HEK293 (cell line): ENCODE data around the gene OLIG2.
A peak's percentile ranks its signal among the peaks of the same experiment; 100 is the strongest.

ENCODE experiments used
- CTCF ChIA-PET: fragments of 350-600 bp; formaldehyde crosslinking; extraction: SDS; loops from one replicate; lab custom pipeline; 2021; ENCODE audit warnings: antibody characterized with exemption; lab: Yijun Ruan, JAX
- POLR2A ChIA-PET: fragments of 300-600 bp; formaldehyde crosslinking; extraction: SDS; loops from one replicate; lab custom pipeline; 2020; ENCODE audit warnings: antibody characterized with exemption, inconsistent platforms; lab: Yijun Ruan, JAX
- H3K27ac ChIP-seq: fragments of 200-500 bp; sonication (Bioruptor generic); 2 replicates; pipeline ENCODE4 v1.5.1; 2014; ENCODE audit warnings: low read depth, low read length, control low read depth, inconsistent platforms; ENCODE audit errors: extremely low read depth
- H3K36me3 ChIP-seq, 2 experiments: fragments of 200-500 bp in 1 of 2; sonication (Bioruptor generic) in 1 of 2; 1 replicate in 1 of 2; 2 replicates in 1 of 2; pipeline ENCODE4 v1.5.1; 2014 to 2017; ENCODE audit warnings: inconsistent platforms in 2 of 2, low read length in 2 of 2; ENCODE audit not compliant: control insufficient read depth in 2 of 2, insufficient read depth in 1 of 2
- H3K4me1 ChIP-seq: fragments of 200-500 bp; sonication (Bioruptor generic); 2 replicates; pipeline ENCODE4 v1.5.1; 2014; ENCODE audit warnings: mild to moderate bottlenecking, low read length, inconsistent platforms; ENCODE audit not compliant: control insufficient read depth, insufficient read depth
- H3K4me3 ChIP-seq: 2 replicates; pipeline ENCODE4 v1.5.1; 2011; ENCODE audit warnings: low read depth, mild to moderate bottlenecking, control low read depth, low read length, moderate library complexity
- H3K9me3 ChIP-seq: fragments of 200-500 bp; sonication (Bioruptor generic); 2 replicates; pipeline ENCODE4 v1.5.1; 2014; ENCODE audit warnings: low read depth, low read length, inconsistent platforms; ENCODE audit not compliant: control insufficient read depth, insufficient read depth
- BCL11B ChIP-seq: fragments of 450-650 bp; formaldehyde crosslinking; IDR thresholded peaks from 2 replicates; pipeline ENCODE4 v1.5.1; 2016; ENCODE audit warnings: low read depth, missing biosample characterization, missing genetic modification characterization
- CTCF ChIP-seq: fragments of 450-650 bp; formaldehyde crosslinking; IDR thresholded peaks from 2 replicates; pipeline ENCODE4 v1.5.1; 2016; ENCODE audit warnings: missing biosample characterization, missing genetic modification characterization
- GFI1B ChIP-seq: fragments of 450-650 bp; formaldehyde crosslinking; IDR thresholded peaks from 2 replicates; pipeline ENCODE4 v1.5.1; 2016; ENCODE audit warnings: missing biosample characterization, missing genetic modification characterization
- GLI2 ChIP-seq: fragments of 450-650 bp; formaldehyde crosslinking; IDR thresholded peaks from 2 replicates; pipeline ENCODE4; 2017; ENCODE audit warnings: missing biosample characterization, missing genetic modification characterization, low read depth, borderline replicate concordance
- HIC1 ChIP-seq: fragments of 450-650 bp; formaldehyde crosslinking; IDR thresholded peaks from 2 replicates; pipeline ENCODE4 v1.5.1; 2016; ENCODE audit warnings: missing biosample characterization, missing genetic modification characterization
- HOXA7 ChIP-seq: sonication (generic); formaldehyde crosslinking; IDR thresholded peaks from 2 replicates; pipeline ENCODE4 v1.8.1; 2022; ENCODE audit warnings: missing genetic modification reagents, borderline replicate concordance
- PBX3 ChIP-seq: sonication (generic); formaldehyde crosslinking; IDR thresholded peaks from 2 replicates; pipeline ENCODE4 v1.8.1; 2022; ENCODE audit warnings: mild to moderate bottlenecking, moderate library complexity, missing genetic modification reagents
- PRDM1 ChIP-seq: fragments of 450-650 bp; formaldehyde crosslinking; IDR thresholded peaks from 2 replicates; pipeline ENCODE4; 2016; ENCODE audit warnings: missing biosample characterization, missing genetic modification characterization
- TCF7L2 ChIP-seq: IDR thresholded peaks from 2 replicates; pipeline ENCODE4 v1.6.1; 2011; ENCODE audit warnings: low read depth, mild to moderate bottlenecking, inconsistent platforms, low read length, moderate library complexity, borderline replicate concordance
- ZFP3 ChIP-seq: fragments of 450-650 bp; formaldehyde crosslinking; IDR thresholded peaks from 2 replicates; pipeline ENCODE4 v1.5.1; 2016; ENCODE audit warnings: low read depth, missing biosample characterization, missing genetic modification characterization
- ZNF132 ChIP-seq: fragments of 450-650 bp; formaldehyde crosslinking; IDR thresholded peaks from 2 replicates; pipeline ENCODE4 v1.5.1; 2017; ENCODE audit warnings: missing biosample characterization, missing genetic modification characterization, borderline replicate concordance
- ZNF157 ChIP-seq: fragments of 450-650 bp; formaldehyde crosslinking; IDR thresholded peaks from 2 replicates; pipeline ENCODE4 v1.5.1; 2016; ENCODE audit warnings: missing biosample characterization, missing genetic modification characterization
- ZNF174 ChIP-seq: fragments of 450-650 bp; formaldehyde crosslinking; IDR thresholded peaks from 2 replicates; pipeline ENCODE4 v1.5.0; 2017; ENCODE audit warnings: missing biosample characterization, mild to moderate bottlenecking, missing genetic modification characterization
- ZNF18 ChIP-seq: fragments of 450-650 bp; formaldehyde crosslinking; IDR thresholded peaks from 2 replicates; pipeline ENCODE4 v1.5.1; 2016; ENCODE audit warnings: missing biosample characterization, missing genetic modification characterization
- ZNF274 ChIP-seq, 2 experiments: fragments of 200-500 bp in 1 of 2; fragments of 450-650 bp in 1 of 2; sonication (Bioruptor generic) in 1 of 2; formaldehyde crosslinking in 1 of 2; IDR thresholded peaks; 2 replicates each; pipeline versions ENCODE4 v1.5.1 to v1.6.1; 2014 to 2016; ENCODE audit warnings: borderline replicate concordance in 1 of 2, inconsistent platforms in 1 of 2, low read length in 1 of 2, missing biosample characterization in 1 of 2, missing genetic modification characterization in 1 of 2
- ZNF350 ChIP-seq: fragments of 450-650 bp; formaldehyde crosslinking; IDR thresholded peaks from 2 replicates; pipeline ENCODE4 v1.5.0; 2017; ENCODE audit warnings: missing biosample characterization, mild to moderate bottlenecking, missing genetic modification characterization
- ZNF366 ChIP-seq: fragments of 450-650 bp; formaldehyde crosslinking; conservative IDR thresholded peaks from 2 replicates; pipeline ENCODE4 v1.5.1; 2016; ENCODE audit warnings: missing biosample characterization, missing genetic modification characterization
- ZNF48 ChIP-seq: fragments of 450-650 bp; formaldehyde crosslinking; IDR thresholded peaks from 2 replicates; pipeline ENCODE4 v1.5.1; 2016; ENCODE audit warnings: missing biosample characterization, missing genetic modification characterization
- ZNF560 ChIP-seq: fragments of 450-650 bp; formaldehyde crosslinking; IDR thresholded peaks from 2 replicates; pipeline ENCODE4 v1.5.1; 2017; ENCODE audit warnings: missing biosample characterization, missing genetic modification characterization, borderline replicate concordance
- ZNF776 ChIP-seq: fragments of 450-650 bp; formaldehyde crosslinking; IDR thresholded peaks from 2 replicates; pipeline ENCODE4 v1.5.0; 2017; ENCODE audit warnings: missing biosample characterization, missing genetic modification characterization, borderline replicate concordance
- ZSCAN23 ChIP-seq: fragments of 450-650 bp; formaldehyde crosslinking; IDR thresholded peaks from 2 replicates; pipeline ENCODE4 v1.5.1; 2016; ENCODE audit warnings: missing biosample characterization, missing genetic modification characterization

Gene OLIG2

GRCh38 chr21:32979598-32980268 lies 46.0 kb upstream of the OLIG2 start:
- no peaks in the 10 kb centered on the region for H3K9me3 ChIP-seq
- no peak overlapping the region for H3K27ac ChIP-seq
- POLR2A ChIA-PET: no interaction called here
- no peaks in the 10 kb centered on the region for H3K4me1 ChIP-seq
- no peaks in the 10 kb centered on the region for H3K36me3 ChIP-seq
- TF ChIP-seq ZNF18 (tag by site-specific recombination) (no peak), HOXA7 (no peak), PRDM1 (tag by site-specific recombination) (peak; percentile 88), ZNF366 (peak; percentile 97), TCF7L2 (no peak)
- TF ChIP-seq, all 188 proteins: peak for 2
- no peak overlapping the region for H3K4me3 ChIP-seq
- CTCF ChIA-PET: interaction anchor here (1.0 kb wide), 1 partner anchor 145 kb away, joined by 3 read pairs; no protein-coding TSS in a partner anchor

GRCh38 chr21:32981096-32981495 lies 44.6 kb upstream of the OLIG2 start:
- CTCF ChIA-PET: interaction anchor here (1.2 kb wide), 1 partner anchor 41 kb away, joined by 5 read pairs; no protein-coding TSS in a partner anchor
- TF ChIP-seq PBX3 (no peak), ZNF350 (tag by site-specific recombination) (no peak), ZSCAN23 (tag by site-specific recombination) (no peak)

GRCh38 chr21:32990666-32991065 lies 35.1 kb upstream of the OLIG2 start:
- CTCF ChIA-PET: interaction anchor here (0.6 to 6.9 kb wide), 10 partner anchors 26 to 206 kb away, joined by 3 to 127 read pairs (median 4); no protein-coding TSS in a partner anchor
- no peak overlapping the region for H3K4me3 ChIP-seq

More at GRCh38 chr21:32981096-32981495, 44.6 kb upstream of the OLIG2 start:
- H3K4me1 ChIP-seq: no peaks in the 10 kb centered on the region
- H3K27ac ChIP-seq: no peak overlapping the region
- no peaks in the 10 kb centered on the region for H3K36me3 ChIP-seq
- no peaks in the 10 kb centered on the region for H3K9me3 ChIP-seq
- no peak overlapping the region for H3K4me3 ChIP-seq
- POLR2A ChIA-PET: no interaction called here

More at GRCh38 chr21:32990666-32991065, 35.1 kb upstream of the OLIG2 start:
- H3K9me3 ChIP-seq: no peaks in the 10 kb centered on the region
- H3K36me3 ChIP-seq: no peaks in the 10 kb centered on the region
- H3K27ac ChIP-seq: no peak overlapping the region
- H3K4me1 ChIP-seq: no peaks in the 10 kb centered on the region
- no peak for TF ChIP-seq ZNF48 (tag by site-specific recombination)
- no peak for TF ChIP-seq GLI2 (tag by site-specific recombination)
- TF ChIP-seq BCL11B (tag by site-specific recombination): no peak
- no peak for TF ChIP-seq PBX3
- TF ChIP-seq ZFP3 (tag by site-specific recombination): no peak
- TF ChIP-seq CTCF (tag by site-specific recombination): no peak
- TF ChIP-seq ZNF776 (tag by site-specific recombination): no peak
- TF ChIP-seq ZNF174: no peak
- no peak for TF ChIP-seq ZNF560 (tag by site-specific recombination)
- TF ChIP-seq GFI1B (tag by site-specific recombination): no peak
- no peak for TF ChIP-seq ZNF132 (tag by site-specific recombination)
- no peak for TF ChIP-seq ZNF157 (tag by site-specific recombination)
- no peak for TF ChIP-seq HOXA7
- TF ChIP-seq ZNF274 (IDR thresholded peaks at IDR 0.05; ENCODE audit: low read length): no peak
- TF ChIP-seq ZNF274 (tag by site-specific recombination; IDR thresholded peaks at IDR 0.05; ENCODE audit: borderline replicate concordance): no peak
- TF ChIP-seq HIC1: no peak
- POLR2A ChIA-PET: no interaction called here
